GM18519 (cell line): Measurements from ENCODE around the gene PYURF.
"Not testable (repeated sequence)": the region's sequence is repeated elsewhere in the genome, so short reads cannot be mapped to it uniquely, and the experiment has no call there.

Experiments used
- ATAC-seq: cut with Tn5 transposase; IDR thresholded peaks from one replicate; pipeline ENCODE4 v1.9.1; 2021; ENCODE audit warnings: mild to moderate bottlenecking, moderate library complexity; ENCODE audit not compliant: unreplicated experiment, low FRiP score

Gene PYURF, protein sequence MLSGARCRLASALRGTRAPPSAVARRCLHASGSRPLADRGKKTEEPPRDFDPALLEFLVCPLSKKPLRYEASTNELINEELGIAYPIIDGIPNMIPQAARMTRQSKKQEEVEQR

GRCh38 chr4:88523325-88524129 is at the start of gene PYURF:
TSS of gene PYURF (minus strand) at chr4:88523776. CDS start at chr4:88523700, 76 bp downstream.
- peak; percentile 68 for ATAC-seq

- no peak for ATAC-seq
Measured at GRCh38 chr4:88570001-88570400, 46.4 kb upstream of the PYURF start.

- ATAC-seq = no peak
Measured at GRCh38 chr4:88567591-88567990, 44.0 kb upstream of the PYURF start.

DNA sequence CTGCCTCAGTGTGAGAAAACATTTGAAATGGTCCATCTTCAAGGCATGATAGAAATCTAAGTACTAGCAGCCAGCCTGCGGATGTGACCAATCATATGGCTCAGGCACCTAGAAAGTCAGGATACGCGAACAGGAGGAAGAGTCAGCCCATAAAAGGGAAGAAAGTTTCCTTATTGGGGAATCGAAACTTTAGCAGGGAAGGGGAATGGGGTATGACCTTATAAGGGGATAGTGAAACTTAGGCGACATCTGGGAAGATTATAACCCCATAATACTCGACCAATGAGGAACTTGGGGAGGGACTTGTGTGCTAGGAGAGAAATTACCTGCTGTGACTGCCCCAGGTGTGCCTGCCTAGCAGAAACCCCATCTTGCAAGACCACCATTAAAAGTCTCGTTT is 26.2 kb upstream of the PYURF start:
- ATAC-seq = no peak

DNA sequence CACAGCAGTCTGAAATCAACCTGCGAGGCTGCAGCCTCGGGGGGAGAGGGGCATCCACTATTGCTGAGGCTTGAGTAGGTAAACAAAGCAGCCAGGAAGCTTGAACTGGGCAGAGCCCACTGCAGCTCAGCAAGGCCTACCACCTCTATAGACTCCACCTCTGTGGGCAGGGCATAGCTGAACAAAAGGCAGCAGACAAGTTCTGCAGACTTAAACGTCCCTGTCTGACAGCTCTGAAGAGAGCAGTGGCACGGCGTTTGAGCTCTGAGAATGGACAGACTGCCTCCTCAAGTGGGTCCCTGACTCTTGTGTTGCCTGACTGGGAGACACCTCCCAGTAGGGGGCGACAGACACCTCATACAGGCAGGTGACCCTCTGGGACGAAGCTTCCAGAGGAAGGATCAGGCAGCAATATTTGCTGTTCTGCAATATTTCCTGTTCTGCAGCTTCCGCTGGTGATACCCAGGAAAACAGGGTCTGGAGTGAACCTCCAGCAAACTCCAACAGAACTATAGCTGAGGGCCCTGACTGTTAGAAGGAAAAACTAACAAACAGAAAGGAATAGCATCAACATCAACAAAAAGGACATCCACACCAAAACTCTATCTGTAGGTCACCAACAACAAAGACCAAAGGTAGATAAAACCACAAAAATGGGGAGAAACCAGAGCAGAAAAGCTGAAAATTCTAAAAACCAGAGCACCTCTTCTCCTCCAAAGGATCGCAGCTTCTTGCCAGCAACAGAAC is 15.9 kb upstream of the PYURF start:
- ATAC-seq = not testable (repeated sequence)

DNA sequence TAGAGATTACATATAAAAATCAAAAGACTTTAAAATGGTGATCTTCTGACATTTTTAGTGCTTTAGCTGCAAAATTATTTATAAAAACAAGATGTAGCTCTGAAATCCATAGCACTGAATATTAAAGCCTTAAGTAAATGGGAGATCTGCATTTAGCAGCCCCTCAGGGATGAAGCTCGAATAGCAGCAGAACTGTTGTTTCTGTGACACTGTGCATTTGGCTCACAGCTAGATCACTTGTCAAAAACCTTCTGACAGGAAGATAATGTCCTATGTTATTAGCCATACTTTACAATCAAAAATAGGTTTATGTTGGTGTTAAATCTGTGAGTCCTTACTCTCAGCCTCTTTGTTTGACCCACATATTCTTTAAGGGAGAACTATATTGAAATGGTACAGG is 14.1 kb upstream of the PYURF start:
- ATAC-seq = no peak

- no peak for ATAC-seq
Measured at GRCh38 chr4:88535090-88535755, 11.6 kb upstream of the PYURF start.

GRCh38 chr4:88533937-88534750 is 10.6 kb upstream of the PYURF start:
- no peak for ATAC-seq

GRCh38 chr4:88533088-88533790 is 9.7 kb upstream of the PYURF start:
- ATAC-seq = no peak

GRCh38 chr4:88531549-88531948 is 8.0 kb upstream of the PYURF start:
- ATAC-seq = no peak

GRCh38 chr4:88528861-88529260 is 5.3 kb upstream of the PYURF start:
- ATAC-seq = no peak

DNA sequence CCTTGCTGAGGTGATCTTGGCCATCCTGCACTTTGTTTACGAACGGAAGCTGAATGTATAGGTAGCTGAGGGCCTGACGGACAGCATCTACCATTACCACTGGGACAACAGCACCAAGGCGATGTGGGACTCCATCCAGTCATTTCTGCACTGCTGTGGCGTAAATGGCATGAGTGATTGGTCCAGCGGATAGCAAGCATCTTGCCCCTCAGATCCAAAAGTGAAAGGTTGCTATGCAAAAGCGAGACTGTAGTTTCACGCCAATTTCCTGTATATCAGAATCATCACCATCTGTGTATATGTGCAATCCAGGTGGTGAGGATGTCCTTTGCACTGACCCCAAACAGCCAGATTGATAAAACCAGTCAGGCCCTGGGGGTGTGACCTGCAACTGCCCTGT is 4.2 kb upstream of the PYURF start:
- ATAC-seq = no peak

DNA sequence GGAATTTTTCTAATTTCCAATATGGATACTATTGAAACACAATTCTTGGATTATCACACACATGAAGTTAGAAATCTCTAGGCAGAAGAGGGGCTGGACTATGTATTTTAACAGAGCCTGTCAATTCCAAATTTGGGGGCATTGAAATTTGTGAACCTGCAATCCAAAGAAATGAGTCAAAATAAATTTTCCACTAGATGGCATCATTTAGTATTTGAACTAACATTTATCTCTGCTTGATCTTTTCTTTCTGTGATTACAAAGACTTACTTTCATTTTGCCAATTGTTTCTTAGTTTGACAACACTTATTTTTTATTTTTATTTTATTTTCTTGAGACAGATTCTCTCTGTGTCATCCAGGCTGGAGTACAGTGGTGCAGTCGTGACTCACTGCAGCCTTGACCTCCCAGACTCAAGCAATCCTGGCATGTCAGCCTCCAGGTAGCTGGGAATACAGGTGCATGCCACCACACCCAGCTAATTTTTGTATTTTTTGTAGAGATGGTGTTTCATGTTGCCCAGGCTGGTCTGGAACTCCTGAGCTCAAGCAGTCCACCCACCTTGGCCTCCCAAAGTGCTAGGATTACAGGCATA is 2.7 kb upstream of the PYURF start:
- no peak for ATAC-seq

DNA sequence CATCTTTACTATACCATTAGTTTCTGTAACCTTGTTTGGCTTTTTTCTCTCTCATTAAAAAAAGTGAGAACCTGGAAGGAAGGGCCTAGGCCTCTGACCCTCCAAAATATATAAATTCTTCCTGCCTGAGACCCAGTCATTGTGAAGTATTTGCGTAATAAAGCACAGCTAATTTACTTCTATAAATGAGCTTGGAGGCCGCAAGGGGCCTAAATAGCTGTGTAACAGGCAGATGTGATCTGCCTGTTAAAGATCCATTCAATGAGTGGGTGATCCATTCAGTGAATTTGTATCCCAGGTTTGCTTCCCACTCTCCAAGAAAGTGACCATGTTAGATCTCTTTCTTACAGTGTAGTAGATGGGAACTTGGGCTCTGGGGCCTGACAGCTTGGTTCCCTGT is 595 bp upstream of the PYURF start:
- no peak for ATAC-seq

DNA sequence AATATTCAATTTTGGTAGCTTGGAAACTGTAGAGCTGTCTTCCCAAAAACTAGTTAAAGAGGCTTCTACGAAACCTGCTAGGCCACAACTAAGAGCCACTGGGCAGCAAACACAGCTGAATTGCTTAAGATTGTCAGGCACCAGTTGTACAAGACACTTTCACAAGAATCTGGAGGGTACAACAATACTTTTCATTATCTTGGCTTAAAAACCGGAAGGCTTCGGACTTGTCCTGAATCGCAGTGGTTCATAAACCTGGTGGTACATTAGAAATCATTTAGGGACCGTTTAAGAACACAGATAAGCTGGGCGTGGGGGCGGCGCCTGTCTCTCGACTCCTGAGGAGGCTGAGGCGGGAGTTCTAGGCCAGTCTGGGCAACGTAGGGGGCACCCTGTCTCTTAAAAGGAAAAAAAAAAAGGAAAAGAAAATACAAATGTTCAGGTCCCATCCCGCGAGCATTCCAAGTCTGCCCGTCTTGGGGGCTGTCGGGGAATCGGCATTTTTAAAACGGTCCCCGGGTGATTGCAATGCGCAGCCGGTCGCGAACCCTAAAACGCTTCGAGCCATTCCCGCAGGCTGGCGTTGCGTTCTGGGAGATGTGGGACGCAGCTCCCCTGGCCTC is 763 bp downstream of the PYURF start:
- no peak for ATAC-seq

GRCh38 chr4:88518911-88519310 is 4.7 kb downstream of the PYURF start:
- ATAC-seq = no peak

DNA sequence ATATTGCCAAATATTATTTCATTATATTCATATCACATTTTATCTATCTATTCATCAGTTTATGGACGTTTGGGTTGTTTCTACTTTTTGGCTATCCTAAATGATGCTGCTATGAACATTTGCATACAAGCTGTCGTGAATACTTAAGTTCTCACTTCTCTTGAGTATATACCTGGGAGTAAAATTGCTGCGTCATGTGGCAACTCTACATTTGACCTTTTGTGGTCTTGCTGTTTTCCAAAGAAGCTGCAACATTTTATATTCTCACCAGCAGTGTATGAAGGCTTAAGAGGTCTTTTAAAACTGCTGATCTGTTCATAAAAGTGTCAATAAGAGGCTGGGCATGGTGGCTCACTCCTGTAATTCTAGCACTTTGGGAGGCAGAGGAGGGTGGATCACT is 5.8 kb downstream of the PYURF start:
- ATAC-seq = no peak

DNA sequence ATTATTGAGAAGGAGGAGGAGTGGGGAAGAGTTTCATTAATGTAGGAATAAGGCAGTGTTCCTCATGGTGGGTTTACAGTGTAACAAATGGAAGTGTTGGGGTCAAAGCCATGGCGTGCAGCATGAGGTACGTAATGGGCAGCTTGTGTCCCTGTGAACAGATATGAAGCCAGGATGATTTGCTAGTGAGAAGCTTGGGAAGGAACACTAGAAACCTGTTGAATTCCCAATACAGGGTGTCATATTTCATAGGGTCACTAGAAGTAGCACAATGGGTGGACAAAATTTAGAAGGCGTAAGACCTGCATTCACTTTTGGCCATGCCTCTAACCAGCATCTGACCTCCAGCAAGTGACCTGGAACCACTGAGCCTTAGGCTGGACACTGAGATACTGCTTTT is 6.8 kb downstream of the PYURF start:
- ATAC-seq = no peak
